Activated CD8-positive, alpha-beta memory T cell treated with anti-CD3 and anti-CD28 coated beads, Interleukin-2, amount 50 U/mL, for 24 hours (primary cell): Measurements from ENCODE around the gene AZIN2.
"Not testable (repeated sequence)": the region's sequence is repeated elsewhere in the genome, so short reads cannot be mapped to it uniquely, and the experiment has no call there.

Source experiments
- DNase-seq: peaks from one replicate; pipeline ENCODE4 v3.0.0-alpha.2; 2020; ENCODE audit errors: extremely low read depth

The AZIN2 gene

DNA sequence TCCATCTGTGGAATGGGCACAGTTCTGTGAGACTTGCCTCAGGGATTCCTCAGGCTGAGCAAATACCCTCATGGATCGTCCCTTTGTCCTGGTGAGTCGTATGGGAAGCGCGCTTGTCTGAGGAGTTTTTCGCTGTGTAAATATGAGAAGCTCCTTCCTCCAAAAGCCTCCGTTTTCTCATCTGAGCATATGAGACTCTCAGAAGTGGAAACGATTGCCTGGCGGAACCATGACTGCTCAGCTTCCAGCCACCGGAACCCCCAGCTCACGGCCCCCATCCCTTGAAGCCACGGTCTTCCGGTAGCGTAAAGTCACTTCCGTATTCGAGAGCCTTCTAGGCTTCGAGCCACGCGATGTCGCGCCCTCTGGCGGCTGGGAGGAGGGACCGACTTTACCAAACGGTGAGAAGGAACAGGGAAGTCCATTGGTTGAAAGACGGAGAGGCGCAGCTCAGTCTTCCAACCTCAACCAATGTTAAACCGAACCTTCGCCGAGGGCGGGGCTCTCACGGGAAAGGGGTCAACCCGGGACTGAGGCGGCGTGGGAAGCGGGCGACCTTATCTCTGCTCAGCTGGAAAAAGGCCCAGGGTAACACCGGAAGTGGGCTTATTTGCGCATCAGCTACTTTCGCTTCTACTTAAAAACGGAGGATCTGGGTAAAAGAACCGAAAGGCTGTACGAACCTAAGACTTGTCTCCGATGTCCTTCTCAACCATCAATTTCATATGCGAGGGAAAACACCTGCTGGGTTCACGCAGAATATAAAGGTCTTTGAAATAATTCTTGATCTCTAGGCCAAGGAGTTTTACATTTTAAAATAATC, 46.3 kb downstream of the AZIN2 start:
- DNase-seq, result peak; percentile 99

DNA sequence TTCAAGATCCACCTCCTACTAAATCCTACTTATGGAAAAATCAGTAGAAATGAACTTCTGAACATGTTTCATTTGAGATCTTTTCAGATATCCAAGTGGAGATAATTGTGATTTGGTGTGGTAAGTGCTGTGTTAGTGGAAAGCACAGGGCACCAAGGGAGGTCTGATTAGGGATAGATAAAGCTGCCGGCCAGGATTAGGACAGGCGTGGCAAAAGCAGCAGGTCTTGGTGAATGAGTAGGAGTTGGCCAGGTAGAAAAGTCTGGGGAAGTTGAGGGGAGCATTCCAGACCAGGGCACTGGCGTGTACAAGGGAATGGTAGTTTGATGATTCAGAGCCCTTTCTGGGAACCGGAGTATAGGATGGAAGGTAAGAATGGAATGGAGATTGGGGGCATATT, 47.8 kb downstream of the AZIN2 start:
- no peak for DNase-seq

DNA sequence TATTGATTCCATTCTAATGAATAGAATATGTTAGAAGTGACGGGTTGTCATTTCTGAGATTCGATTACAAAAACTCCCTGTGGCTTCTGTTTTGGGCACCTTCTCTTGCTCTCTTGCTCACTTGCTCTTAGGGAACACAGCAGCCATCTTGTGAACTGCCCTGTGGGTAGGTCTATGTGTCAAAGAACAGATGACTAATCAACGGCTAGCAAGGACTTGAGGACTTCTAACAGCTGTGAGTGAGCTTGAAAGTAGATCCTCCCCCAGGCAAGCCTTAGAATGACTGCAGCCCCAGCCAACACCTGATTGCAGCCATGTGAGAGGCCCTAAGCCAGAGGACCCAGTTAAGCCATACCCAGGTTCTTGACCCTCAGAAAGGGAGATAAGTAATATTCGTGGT, 49.3 kb downstream of the AZIN2 start:
- no peak for DNase-seq

DNA sequence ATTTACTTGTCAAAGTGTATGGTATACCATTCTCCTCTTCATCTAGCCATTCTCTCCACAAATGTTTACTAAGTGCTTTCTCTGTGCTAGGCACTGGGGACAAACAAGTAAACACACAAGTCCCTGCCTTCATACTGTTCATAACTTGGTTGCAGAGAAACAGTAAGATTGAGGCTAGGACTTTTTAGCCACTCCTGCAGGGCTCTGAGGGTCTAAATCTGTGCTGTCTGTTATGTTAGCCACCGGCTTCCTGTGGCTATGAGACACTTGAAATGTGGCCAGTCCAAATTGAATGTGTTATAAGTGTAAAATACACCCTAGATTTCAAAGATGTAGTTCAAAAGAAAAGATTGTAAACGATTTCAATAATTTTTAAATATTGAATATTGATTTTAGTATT, 50.2 kb downstream of the AZIN2 start:
- no peak for DNase-seq

DNA sequence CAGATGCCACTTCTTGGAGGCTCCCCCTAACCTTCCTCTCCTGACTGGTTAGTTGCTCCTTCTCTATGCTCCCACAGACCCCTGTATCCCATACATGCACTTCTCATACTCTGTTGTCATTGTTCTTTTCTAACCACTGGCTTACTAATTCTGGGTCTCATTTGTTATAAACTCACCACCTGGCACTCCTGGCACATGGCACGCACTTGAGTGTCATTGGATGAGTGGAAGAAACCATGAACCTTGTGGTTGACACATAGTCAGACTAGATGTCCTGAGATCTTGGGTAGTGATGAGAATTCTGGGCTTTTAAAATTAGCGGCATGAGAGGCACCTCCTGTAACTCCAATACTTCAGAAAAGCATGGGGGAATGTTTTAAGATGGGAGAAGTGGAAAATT, 51.6 kb downstream of the AZIN2 start:
- DNase-seq, result no peak

DNA sequence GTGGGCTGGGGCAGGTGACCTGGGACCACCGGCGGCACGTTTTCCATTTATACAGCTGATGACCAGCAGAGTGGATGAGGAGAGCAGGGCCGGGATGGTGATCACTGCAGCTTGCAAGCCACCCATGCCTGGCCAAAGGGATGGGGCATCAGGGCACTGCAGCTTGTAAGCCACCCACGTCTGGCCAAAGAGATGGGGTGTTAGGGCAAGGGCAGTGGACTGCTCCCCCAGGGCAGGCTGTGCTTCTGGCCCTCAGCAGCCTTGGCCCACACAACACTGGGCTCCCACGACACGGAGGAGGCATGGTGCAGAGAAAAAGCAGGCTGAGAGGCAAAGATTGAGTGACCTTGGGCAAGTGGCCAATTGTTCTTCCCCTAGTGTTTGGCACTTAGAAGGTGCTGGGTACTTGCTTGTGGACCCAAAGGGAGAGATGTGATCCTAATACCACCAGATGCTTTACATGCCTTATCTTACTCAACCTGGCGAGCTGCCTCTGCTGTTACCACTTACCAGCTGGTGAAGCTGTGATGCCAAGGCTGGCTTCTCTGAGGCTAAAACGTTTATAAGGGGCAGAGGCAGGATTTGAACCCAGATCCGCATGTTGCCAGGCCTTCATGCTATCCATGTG, 52.6 kb downstream of the AZIN2 start:
- no peak for DNase-seq

DNA sequence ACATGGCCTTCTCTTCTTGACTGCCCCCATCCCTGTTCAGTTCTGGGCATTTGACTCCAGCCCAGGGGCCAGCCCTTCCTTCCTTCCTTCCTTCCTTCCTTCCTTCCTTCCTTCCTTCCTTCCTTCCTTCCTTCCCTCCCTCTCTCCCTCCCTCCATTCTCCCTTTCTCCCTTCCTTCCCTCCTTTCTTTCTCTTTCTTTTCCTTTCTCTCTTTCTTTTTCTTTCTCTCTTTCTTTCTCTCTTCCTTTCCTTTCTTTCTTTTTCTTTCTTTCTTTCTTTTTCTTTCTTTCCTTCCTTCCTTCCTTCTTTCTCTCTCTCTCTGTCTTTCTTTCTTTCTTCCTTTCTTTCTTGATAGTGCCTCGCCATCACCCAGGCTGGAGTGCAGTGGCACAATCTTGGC, 55.1 kb downstream of the AZIN2 start:
- DNase-seq, result not testable (repeated sequence)

DNA sequence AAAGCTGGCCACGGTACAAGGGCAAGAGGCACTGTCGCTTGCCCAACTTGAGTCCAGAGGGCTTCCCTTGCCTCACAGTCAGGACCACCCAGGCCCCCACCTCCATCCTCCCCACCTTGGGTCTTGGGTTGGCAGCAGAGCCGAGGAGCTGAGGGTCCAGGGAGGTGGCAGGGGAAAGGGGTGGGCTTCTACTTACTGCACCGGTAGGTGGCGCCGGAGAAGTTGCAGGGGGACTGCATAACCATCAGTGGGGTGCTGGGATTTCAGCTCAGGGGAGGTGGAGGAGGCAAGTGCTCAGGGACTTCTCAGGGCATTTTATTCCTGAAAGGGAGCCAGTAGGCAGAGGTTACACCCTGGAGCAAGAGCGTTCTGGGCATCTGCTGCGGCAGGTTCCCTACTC, 56.8 kb downstream of the AZIN2 start:
- no peak for DNase-seq

DNA sequence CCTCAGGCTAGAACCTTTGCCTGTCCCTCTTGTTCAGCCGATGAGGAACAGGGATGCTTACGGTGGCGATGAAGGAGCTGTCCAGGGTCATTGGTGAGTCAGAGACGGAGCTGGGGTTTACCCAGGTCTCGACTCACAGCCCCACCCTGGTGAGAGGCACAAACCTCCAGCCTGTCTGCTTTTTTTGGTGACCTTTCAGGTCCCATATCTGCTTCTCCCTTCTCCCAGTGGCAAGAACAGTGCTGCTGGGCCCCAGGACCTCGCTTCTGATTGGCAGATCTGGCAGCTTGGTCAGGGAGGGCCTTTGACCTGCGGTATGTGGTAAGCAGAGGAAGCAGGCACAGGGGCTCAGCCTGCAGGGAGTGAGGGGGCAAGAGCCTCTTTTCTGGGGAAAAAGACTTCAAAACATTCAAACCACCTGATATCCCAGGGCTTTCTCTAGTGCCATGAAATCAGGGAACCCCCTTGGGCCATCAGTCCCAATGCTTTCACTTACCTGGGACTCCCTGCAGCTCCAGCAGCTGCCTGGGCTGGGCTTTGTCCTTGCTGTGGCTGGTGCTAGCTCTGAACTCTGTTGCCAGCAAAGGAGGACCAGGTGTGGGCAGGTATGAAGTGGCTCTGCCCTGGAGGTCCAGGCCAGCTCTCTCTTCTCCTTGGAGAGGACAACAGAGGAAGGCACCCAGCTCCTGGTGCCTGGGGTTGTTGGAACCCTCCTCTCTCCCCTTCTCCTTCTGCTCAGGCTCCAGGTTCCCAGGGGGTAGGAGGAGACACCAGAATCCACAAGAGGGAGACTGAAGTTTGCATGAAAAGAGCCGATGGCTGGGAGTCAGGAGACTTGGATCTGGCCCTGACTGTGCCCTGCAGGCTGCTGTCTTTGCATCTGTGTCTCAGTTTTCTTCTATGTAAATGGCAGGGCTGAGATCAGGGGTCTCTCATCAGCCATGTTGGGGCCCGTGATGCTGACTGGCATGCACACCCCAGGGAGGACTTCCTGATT, 59.5 kb downstream of the AZIN2 start:
- no peak for DNase-seq

DNA sequence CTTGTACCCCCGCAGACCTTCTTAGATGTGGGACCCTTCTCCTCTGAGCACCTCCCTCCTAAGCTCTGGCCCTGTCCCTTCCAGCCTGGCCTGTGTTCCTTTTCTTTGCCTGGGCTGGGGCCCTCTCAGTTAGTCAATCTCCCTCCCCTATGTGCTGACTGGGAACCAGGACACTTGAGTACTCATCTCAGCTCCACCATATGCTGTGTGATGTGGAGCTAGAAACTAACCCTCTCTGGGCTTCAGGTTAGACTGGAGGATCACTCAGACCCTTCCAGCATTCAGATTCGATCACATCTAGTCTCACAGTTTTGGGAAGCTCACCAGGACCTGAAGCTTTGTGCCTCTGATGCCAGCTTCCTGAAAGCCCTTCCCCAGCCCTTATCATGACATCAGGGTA, 60.3 kb downstream of the AZIN2 start:
- no peak for DNase-seq

DNA sequence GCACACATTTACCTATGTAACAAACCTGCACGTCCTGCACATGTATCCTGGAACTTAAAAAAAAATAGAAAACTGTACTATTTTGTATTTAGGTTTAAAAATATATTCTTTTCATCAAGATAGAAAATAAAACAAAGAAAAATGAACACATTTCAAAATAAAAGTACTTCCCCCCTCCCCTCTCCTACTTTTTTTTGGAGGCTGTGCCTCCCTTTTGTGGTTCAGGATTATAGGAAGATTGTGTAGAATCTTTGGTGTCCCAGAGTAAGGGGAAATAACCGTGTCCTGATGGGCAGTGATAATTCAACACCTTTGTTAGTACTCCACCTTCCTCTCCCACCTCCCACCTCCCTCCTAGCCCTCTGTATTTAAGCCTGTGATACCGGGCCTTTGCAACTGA, 60.8 kb downstream of the AZIN2 start:
- DNase-seq, result no peak

DNA sequence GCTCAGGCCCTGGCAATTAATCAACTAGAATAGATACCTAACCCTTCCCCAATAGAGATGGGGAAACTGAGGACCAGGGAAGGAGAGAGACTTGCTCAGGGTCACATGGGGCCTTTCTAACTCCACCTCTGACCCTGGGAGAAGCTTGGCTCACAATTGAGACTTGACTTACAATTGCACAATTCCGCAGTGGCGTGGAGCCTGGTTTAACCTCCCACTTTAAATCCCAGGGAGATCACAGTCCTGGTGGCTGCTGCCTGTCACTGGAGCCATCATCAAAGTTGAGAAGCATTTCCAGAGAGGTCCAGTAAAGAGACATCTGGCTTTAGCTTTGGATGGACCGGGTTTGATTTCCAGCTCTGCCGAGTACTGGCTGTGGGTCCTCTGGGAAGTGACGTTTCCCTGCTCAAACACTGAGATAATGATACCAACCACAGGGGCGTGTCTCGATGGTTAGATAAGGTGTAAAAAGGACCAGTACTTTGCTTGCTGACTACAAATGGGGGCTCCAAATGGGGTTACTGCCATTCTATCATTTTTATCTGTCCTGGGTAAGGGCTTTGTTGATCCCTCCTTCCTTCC, 61.6 kb downstream of the AZIN2 start:
- no peak for DNase-seq

DNA sequence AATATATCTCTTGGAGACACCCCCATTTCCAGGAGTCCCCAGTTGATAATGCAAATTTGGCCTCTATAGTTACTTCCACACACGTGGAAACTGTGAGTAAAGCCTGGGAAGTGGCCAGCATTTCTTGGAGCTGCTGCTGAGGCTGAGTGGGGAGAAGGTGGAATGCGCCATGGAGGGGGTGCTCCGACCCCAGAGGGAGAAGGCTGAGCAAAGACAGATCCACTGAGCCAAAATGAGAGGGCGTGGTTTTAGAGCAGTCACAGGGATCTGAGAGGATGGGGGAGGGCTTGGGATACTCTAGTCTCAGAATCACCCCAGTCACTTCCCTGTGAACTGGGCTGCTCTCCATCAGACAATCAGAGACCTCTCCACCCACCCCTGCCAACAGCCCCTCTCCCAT, 62.2 kb downstream of the AZIN2 start:
- DNase-seq, result no peak

DNA sequence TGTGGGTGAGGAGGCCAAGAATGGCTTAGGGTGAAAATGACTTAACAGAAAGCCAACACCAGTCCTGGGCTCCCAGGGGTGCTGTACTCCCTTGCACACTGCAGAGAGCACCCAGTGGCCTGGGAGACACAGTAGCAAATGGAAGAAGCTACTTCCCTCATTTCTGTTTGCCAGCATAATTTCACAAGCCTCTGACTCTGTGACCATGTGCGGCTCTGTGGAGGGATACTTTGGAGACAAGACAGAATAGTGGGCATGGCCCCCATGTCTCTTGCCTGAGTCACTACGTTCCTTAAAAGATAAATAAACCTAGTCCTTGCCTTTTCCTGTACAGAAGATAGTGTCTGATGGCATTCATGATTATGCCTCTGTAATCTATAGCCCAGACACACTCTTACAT, 62.7 kb downstream of the AZIN2 start:
- DNase-seq, result no peak

DNA sequence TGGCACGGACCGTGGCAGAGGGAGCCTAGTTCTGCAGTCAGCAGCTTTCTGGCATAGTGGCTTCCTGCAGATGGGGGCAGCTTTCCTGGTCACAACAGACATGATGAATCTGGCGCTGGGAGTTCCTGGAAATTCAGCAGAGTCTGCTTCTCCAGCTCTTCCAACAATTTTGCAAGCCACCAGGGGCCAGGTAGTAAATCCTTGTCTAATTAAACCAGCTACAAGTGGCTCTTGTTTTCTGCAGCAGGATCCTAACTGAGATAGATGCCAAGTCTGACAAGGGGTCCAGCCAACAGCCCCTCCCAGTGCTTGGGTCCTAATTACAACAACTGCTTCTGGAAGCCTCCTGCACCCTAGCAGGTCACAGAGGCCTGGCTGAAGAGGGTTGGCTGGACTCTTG, 65.0 kb downstream of the AZIN2 start:
- no peak for DNase-seq

DNA sequence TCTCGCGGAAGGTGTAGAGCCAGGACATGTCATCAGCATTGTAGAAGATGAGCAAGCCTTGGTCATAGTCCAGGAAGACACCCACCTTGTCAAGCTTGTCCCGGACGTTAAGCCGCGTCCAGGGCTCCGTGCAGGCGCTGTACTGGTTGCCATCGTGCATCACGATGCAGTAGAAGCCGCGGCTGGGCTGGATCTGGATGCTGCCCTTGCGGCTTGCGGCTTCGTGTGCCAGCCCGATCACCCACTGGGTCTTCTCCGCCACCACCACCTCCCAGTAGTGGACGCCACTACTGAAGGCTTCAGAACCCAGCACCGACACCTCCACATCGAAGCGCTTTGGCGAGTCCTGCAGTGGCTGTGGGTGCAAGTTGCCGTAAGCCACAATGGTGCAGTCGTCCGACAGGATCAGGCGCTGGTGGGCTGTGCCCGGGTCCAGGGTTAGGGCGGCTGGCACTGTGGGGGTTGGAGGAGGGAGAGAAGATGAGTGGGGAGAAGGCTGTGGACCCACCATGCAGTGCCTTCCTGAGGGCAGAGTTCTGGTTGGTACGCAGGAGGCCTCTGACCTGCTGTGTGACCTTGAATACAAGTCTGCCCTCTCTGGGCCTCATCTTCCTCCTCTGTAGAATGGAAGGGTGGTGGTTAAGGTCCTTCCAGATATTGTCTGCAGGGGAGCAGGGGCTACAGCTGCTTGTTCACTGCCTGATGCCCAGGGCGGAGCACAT, 66.5 kb downstream of the AZIN2 start:
- no peak for DNase-seq

DNA sequence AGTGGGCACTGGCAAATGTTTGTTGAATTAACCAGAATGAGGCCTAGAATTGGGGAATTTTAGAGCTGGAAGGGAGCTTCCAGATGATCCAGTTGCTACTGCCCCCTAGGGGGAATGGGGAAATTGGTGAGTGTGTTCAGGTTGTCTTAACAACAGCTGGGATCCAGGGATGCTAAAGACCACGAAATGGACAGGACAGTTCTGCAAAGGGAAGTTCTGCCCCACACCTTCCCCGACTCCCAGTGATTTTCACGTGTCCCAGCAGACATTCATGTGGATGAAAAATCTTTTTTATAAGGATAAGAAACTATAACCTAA, 67.0 kb downstream of the AZIN2 start:
- no peak for DNase-seq

DNA sequence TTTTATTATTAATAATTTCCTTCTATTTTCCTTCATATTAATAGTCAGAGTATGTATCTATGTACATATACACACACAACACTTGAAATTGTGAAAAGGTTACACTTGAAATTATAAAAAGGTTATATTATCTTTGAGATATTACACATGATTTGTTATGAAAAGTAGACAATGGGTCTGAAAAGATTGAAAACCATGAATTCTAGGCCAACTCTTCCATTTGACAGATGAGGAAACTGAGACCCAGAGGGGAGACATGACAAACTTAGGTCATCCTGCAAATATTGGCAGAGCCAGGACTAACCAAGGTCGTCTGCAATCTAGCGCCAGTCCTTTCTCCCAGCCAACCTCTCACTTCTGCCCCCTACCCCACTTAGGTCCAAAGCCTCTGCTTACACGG, 67.7 kb downstream of the AZIN2 start:
- DNase-seq, result no peak

DNA sequence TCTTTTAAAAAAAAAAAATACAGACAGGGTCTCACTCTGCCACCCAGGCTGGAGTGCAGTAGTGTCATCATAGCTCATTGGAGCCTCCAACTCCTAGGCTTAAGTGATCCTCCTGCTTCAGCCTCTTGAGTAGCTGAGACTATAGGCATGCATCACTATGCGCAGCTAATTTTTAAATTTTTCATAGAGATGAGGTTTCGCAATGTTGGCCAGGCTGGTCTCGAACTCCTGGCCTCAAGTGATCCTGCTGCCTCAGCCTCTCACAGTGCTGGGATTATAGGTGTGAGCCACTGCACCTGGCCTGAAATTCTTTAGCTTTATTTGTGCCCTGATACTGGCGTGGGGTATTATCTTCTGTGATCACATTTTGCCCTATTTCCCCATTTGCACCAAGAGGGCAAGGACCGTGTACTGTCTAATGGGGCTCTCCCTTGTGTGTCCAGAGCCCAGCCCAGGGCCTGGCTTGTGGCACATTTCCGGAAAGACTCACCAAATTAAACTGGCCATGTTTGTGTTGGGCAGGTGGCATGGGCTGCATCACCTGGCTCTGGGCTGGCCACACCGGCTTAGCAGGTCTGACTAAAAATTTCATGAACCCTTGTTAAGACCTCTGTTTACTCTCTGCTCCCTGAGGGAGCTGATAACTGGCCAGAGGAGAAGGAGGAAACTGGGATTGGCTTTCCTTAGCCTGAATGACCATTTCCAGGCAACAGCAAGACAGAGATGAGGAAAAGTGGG, 68.7 kb downstream of the AZIN2 start:
- no peak for DNase-seq

DNA sequence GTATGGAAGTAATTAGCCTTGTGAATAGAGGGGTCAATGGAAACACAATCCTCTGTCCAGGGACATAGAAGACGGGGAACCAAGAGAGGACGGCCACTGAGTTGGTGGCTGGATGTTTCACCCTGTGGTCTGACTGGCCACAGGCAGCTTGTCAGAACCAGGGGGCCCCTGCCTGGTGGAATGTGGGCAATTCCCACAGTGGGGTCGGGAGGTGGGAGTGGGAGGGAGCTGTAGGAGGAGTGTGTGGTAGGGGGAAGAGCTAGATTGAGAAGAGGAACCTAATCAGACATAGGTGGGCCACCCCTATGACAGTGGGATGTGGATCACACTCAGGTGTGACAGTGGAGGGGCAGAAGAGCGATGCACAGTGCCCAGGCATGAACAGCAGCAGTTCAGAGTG, 69.6 kb downstream of the AZIN2 start:
- no peak for DNase-seq

DNA sequence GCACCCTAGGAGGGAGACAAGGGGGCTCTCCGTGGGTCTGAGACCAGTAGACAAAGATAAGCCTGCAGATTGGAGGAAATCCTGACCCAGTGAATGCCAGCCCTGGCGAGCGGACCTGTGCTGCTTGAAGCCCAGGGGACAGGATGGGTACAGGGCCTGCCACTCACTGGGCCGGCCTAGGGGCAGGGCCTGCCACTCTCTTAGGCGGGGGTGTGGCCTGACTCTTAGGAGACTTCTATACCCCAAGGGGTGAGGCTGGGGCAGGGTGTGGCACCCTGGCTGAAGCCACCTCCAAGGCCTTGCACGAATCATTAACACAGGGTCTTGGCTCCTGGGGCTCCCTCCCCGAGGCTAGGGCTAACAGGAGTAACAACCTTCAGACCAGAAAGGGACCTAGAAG, 70.2 kb downstream of the AZIN2 start:
- no peak for DNase-seq
